NCI-H446 treated with DMSO at 0.1 percent for 48 hours (cell line): ENCODE measurements around the gene MAST3.

ENCODE experiments used
- DNase-seq: peaks from one replicate; lab custom pipeline; 2025; lab: John Stamatoyannopoulos, UW

The MAST3 gene

GRCh38 chr19:18190278-18190677, 92.7 kb downstream of the MAST3 start:
- no peak for DNase-seq

DNA sequence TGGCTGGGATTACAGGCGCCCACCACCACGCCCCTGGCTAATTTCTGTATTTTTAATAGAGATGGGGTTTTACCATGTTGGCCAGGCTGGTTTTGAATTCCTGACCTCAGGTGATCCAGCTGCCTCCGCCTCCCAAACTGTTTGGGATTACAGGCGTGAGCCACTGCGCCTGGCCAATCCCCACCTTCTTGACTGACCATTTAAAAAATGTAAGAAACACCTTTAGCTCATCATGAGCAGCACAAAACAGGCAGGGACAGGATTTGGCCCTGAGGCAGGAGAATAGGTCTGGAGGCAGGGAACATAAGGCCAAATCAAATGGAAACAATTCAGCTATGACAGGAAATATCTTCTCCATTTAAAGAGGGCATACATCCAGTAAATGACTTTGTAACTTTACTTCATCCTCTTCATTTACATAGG, 94.1 kb downstream of the MAST3 start:
- no peak for DNase-seq

GRCh38 chr19:18192673-18193387, 95.3 kb downstream of the MAST3 start, which contains the start of gene MPV17L2:
Gene MPV17L2 (plus strand): TSS chr19:18193218. CDS start chr19:18193282, 64 bp downstream.
- DNase-seq: peak; percentile 100

GRCh38 chr19:18193388-18194180, 96.0 kb downstream of the MAST3 start:
- DNase-seq: no peak

GRCh38 chr19:18194181-18194530, 96.6 kb downstream of the MAST3 start:
- no peak for DNase-seq

DNA sequence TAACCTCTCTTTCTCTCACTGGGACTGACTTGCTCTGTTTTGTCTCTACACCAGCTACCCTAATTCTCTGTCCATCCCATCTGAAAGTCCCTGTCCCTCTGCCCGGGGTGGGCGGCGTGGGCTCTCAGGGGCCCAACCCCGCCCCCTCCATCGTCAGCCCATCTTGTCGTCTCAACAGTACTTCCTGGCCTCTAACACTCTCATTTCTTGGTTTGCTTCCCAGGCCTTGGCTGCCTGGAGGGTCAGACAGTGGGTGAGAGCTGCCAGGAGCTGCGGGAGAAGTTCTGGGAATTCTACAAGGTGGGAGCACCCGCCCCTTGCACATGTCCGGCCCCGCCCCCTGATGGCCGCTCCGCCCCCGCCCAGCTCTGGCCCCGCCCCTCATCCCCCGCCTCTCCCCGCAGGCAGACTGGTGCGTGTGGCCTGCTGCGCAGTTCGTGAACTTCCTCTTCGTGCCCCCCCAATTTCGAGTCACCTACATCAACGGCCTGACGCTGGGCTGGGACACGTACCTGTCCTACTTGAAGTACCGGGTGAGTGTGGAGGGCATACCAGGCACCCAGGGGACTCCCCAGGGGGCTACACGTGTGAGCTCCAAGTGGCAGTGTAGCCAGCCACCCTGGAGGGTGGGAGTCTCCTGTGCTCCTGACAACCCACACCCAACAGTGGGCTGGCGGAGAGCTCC, 97.1 kb downstream of the MAST3 start:
- no peak for DNase-seq

DNA sequence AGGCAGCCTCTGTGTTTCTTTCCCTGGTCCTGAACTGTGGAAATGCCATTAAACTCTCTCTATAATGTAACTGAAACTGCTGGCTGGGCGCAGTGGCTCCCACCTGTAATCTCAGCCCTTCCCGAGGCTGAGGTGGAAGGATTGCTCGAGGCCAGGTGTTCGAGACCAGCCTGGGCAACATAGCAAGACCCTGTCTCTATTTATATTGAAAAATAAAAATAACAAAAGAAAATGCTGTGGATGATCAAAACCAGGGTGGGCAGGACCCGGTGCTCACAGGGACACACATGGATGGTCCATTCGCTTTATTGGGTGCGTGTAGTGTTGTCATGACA, 98.9 kb downstream of the MAST3 start:
- DNase-seq: no peak

DNA sequence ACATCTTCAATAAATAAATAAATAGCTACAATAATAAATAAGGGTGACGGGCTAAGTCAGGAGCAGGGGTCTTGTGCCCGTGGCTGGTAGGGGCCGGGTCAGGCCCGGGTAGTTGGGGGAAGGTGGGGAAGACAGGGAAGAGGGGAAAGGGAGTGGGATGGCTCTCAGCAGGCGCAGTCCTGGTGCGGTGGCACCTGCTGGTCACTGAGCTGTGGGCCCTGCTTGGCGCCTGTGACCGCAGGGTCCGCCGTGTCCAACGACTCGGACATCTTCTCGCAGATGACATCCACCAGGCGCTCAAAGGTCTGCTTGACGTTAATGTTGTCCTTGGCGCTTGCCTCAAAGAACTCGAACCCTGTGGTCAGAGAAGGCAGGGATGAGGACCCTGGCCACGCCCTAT, 99.7 kb downstream of the MAST3 start:
- no peak for DNase-seq

DNA sequence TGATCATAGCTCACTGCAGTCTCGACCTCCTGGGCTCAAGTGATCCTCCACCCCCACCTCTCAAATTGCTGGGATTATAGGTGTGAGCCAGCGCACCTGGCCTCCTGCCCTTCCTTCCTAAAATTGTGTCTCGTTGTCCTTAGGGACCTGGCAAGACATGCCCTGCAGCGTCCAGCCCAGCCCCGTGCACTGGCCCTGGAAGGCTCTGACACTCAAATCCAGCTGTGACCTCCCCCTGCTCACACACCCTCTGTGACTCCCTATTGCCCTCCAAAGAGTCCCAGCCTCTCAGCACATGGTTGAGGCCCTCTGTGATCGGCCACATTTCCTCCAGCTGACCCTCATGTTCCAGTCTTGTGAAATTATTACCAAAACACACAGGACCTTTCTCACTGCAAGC, 100.4 kb downstream of the MAST3 start:
- DNase-seq: no peak

- no peak for DNase-seq
These were observed 100.8 kb downstream of the MAST3 start for GRCh38 chr19:18198374-18198773.
